Measurements from ENCODE around the gene YKT6.

Gene YKT6

GRCh38 chr7:44220358-44221112, 19.8 kb downstream of the YKT6 start:
- no peak for DNase-seq

- DNase-seq = no peak
These were observed 20.5 kb downstream of the YKT6 start for GRCh38 chr7:44221231-44221791.

GRCh38 chr7:44222074-44222473, 21.3 kb downstream of the YKT6 start:
- no peak for DNase-seq

GRCh38 chr7:44222776-44223261, 22.0 kb downstream of the YKT6 start:
- DNase-seq = no peak

GRCh38 chr7:44223362-44224079, 22.7 kb downstream of the YKT6 start:
- DNase-seq = no peak

- DNase-seq = no peak
These were observed 23.5 kb downstream of the YKT6 start for GRCh38 chr7:44224080-44224973.

- DNase-seq = no peak
These were observed 24.3 kb downstream of the YKT6 start for GRCh38 chr7:44224974-44225565.

GRCh38 chr7:44225566-44226395, 25.0 kb downstream of the YKT6 start:
- DNase-seq = no peak

- DNase-seq = no peak
These were observed 25.6 kb downstream of the YKT6 start for GRCh38 chr7:44226396-44226753.

- no peak for DNase-seq
These were observed 27.1 kb downstream of the YKT6 start for GRCh38 chr7:44227911-44228310.

- DNase-seq = no peak
These were observed 28.0 kb downstream of the YKT6 start for GRCh38 chr7:44228571-44229350.

GRCh38 chr7:44229546-44230105, 28.8 kb downstream of the YKT6 start:
- no peak for DNase-seq

GRCh38 chr7:44230286-44230685, 29.5 kb downstream of the YKT6 start:
- no peak for DNase-seq

GRCh38 chr7:44231088-44231487, 30.3 kb downstream of the YKT6 start:
- DNase-seq = no peak

GRCh38 chr7:44232396-44232795, 31.6 kb downstream of the YKT6 start:
- no peak for DNase-seq

GRCh38 chr7:44232901-44233715, 32.3 kb downstream of the YKT6 start:
- no peak for DNase-seq

- DNase-seq = no peak
These were observed 34.3 kb downstream of the YKT6 start for GRCh38 chr7:44235066-44235465.

GRCh38 chr7:44235582-44236332, 35.0 kb downstream of the YKT6 start:
- DNase-seq = no peak

- DNase-seq = no peak
These were observed 35.6 kb downstream of the YKT6 start for GRCh38 chr7:44236333-44236728.
